Suprapubic skin (tissue), 4 donors: ENCODE measurements around the gene TGM2.

ENCODE experiments used
- CTCF ChIP-seq, 2 donors: fragments of 200-600 bp in 1 of 2; fragments of 450-650 bp in 1 of 2; sonication (generic) in 1 of 2; IDR thresholded peaks; one replicate each; pipeline ENCODE4 v1.5.1; 2016 to 2019; ENCODE audit warnings: antibody characterized with exemption in 2 of 2, mild to moderate bottlenecking in 1 of 2, moderate library complexity in 1 of 2
- EP300 ChIP-seq: sonication (generic); formaldehyde crosslinking; IDR thresholded peaks from one replicate; pipeline ENCODE4 v1.6.1; 2017; ENCODE audit warnings: antibody characterized with exemption
- POLR2A ChIP-seq, 2 donors: fragments of 450-650 bp; IDR thresholded peaks; one replicate each; pipeline ENCODE4 v1.6.1; 2017; ENCODE audit warnings: antibody characterized with exemption in 2 of 2, mild to moderate bottlenecking in 2 of 2, moderate library complexity in 2 of 2
- POLR2AphosphoS5 ChIP-seq, 3 donors: sonication (generic); formaldehyde crosslinking; IDR thresholded peaks; one replicate each; pipeline ENCODE4 v1.6.1; 2017; ENCODE audit warnings: antibody characterized with exemption in 3 of 3

DNA sequence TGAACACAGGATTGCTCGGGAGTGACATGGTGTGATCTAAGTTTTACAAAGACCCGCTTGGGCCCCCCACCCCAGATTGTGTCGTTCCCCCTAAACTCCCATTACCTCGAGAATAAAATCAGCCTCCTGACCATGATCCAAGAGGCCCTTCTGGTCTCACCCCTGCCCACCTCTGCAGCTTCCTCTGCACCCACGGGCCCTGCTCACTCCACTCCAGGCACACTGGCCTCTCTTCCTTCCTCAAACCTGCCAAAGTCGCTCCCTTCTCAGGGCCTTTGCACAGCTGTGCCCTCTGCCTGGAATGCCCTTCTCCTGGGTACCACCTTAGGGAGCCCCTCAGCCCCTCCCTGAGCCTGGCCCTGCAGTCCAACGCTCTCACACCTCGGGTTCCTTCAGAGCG, 17.9 kb downstream of the TGM2 start:
- TF ChIP-seq CTCF (IDR thresholded peaks at IDR 0.05) (no peak), POLR2A (IDR thresholded peaks at IDR 0.05) (no peak), POLR2AphosphoS5 (IDR thresholded peaks at IDR 0.05) (no peak), EP300 (no peak)
